ENCODE results near the gene UFL1. TPM values are rescaled to one million over a fixed set of nuclear protein-coding genes. Genes with fewer than 3 reads are reported as not detected.
A peak's percentile ranks its signal among the peaks of the same experiment; 100 is the strongest.
"Not testable (repeated sequence)": the region's sequence is repeated elsewhere in the genome, so short reads cannot be mapped to it uniquely, and the experiment has no call there.

UFL1 gene
- total RNA-seq, result 23.8 and 27.5 TPM in 2 replicates

GRCh38 chr6:96521644-96522464 lies at the start of gene UFL1:
Gene UFL1 (plus strand): TSS chr6:96521806. CDS start chr6:96521874, 68 bp downstream.
- DNase-seq (ENCODE audit: low read depth), result peak; percentile 69
- no peak for TF ChIP-seq CTCF (IDR thresholded peaks at IDR 0.05; ENCODE audit: insufficient read depth, low read length, poor library complexity, severe bottlenecking)
- no peaks in the 10 kb centered on the region for H3K36me3 ChIP-seq (ENCODE audit: control insufficient read depth, insufficient read depth, low read length)

GRCh38 chr6:96472291-96472690 lies 49.3 kb upstream of the UFL1 start:
- DNase-seq (ENCODE audit: low read depth); H3K27me3 ChIP-seq (ENCODE audit: control insufficient read depth, insufficient read depth, low read length); H3K4me3 ChIP-seq (ENCODE audit: low read depth, low read length); H3K36me3 ChIP-seq (ENCODE audit: control insufficient read depth, insufficient read depth, low read length): not testable (repeated sequence)

More at GRCh38 chr6:96521644-96522464, at the start of gene UFL1:
- H3K27me3 ChIP-seq (ENCODE audit: control insufficient read depth, insufficient read depth, low read length), result no peaks in the 10 kb centered on the region
- H3K4me3 ChIP-seq (ENCODE audit: low read depth, low read length), result peak within 1 kb of the TSS; percentile 96

- Histone ChIP-seq H3K27me3 (ENCODE audit: control insufficient read depth, insufficient read depth, low read length) (no peaks in the 10 kb centered on the region), H3K4me3 (ENCODE audit: low read depth, low read length) (no peak overlapping the region), H3K36me3 (ENCODE audit: control insufficient read depth, insufficient read depth, low read length) (no peaks in the 10 kb centered on the region)
- no peak for TF ChIP-seq CTCF (IDR thresholded peaks at IDR 0.05; ENCODE audit: insufficient read depth, low read length, poor library complexity, severe bottlenecking)
- no peak for DNase-seq (ENCODE audit: low read depth)
Measured at GRCh38 chr6:96478695-96479094, 42.9 kb upstream of the UFL1 start.

GRCh38 chr6:96491926-96492325 lies 29.7 kb upstream of the UFL1 start:
- Histone ChIP-seq H3K4me3 (ENCODE audit: low read depth, low read length) (no peak overlapping the region), H3K36me3 (ENCODE audit: control insufficient read depth, insufficient read depth, low read length) (no peaks in the 10 kb centered on the region), H3K27me3 (ENCODE audit: control insufficient read depth, insufficient read depth, low read length) (no peaks in the 10 kb centered on the region)
- no peak for TF ChIP-seq CTCF (IDR thresholded peaks at IDR 0.05; ENCODE audit: insufficient read depth, low read length, poor library complexity, severe bottlenecking)
- DNase-seq (ENCODE audit: low read depth), result no peak

GRCh38 chr6:96499781-96500180 lies 21.8 kb upstream of the UFL1 start:
- H3K4me3 ChIP-seq (ENCODE audit: low read depth, low read length), result no peak overlapping the region
- no peaks in the 10 kb centered on the region for H3K27me3 ChIP-seq (ENCODE audit: control insufficient read depth, insufficient read depth, low read length)
- TF ChIP-seq CTCF (IDR thresholded peaks at IDR 0.05; ENCODE audit: insufficient read depth, low read length, poor library complexity, severe bottlenecking), result no peak
- H3K36me3 ChIP-seq (ENCODE audit: control insufficient read depth, insufficient read depth, low read length), result no peaks in the 10 kb centered on the region
- no peak for DNase-seq (ENCODE audit: low read depth)

GRCh38 chr6:96502915-96503314 lies 18.7 kb upstream of the UFL1 start:
- no peak for TF ChIP-seq CTCF (IDR thresholded peaks at IDR 0.05; ENCODE audit: insufficient read depth, low read length, poor library complexity, severe bottlenecking)
- Histone ChIP-seq H3K4me3 (ENCODE audit: low read depth, low read length) (no peak overlapping the region), H3K36me3 (ENCODE audit: control insufficient read depth, insufficient read depth, low read length) (no peaks in the 10 kb centered on the region), H3K27me3 (ENCODE audit: control insufficient read depth, insufficient read depth, low read length) (no peaks in the 10 kb centered on the region)
- no peak for DNase-seq (ENCODE audit: low read depth)

Data from kidney epithelial cell (primary cell).